Suprapubic skin (tissue), 4 donors: ENCODE measurements around the gene EMP3.

Source experiments
- EP300 ChIP-seq: sonication (generic); formaldehyde crosslinking; IDR thresholded peaks from one replicate; pipeline ENCODE4 v1.6.1; 2017; ENCODE audit warnings: antibody characterized with exemption
- POLR2A ChIP-seq, 2 donors: fragments of 450-650 bp; IDR thresholded peaks; one replicate each; pipeline ENCODE4 v1.6.1; 2017; ENCODE audit warnings: antibody characterized with exemption in 2 of 2, mild to moderate bottlenecking in 2 of 2, moderate library complexity in 2 of 2
- POLR2AphosphoS5 ChIP-seq, 3 donors: sonication (generic); formaldehyde crosslinking; IDR thresholded peaks; one replicate each; pipeline ENCODE4 v1.6.1; 2017; ENCODE audit warnings: antibody characterized with exemption in 3 of 3
- TF ChIP-seq, protein P1 (sequence below), 2 donors: fragments of 200-600 bp in 1 of 2; fragments of 450-650 bp in 1 of 2; sonication (generic) in 1 of 2; IDR thresholded peaks; one replicate each; pipeline ENCODE4 v1.5.1; 2016 to 2019; ENCODE audit warnings: antibody characterized with exemption in 2 of 2, mild to moderate bottlenecking in 1 of 2, moderate library complexity in 1 of 2

- TF ChIP-seq, protein P1, sequence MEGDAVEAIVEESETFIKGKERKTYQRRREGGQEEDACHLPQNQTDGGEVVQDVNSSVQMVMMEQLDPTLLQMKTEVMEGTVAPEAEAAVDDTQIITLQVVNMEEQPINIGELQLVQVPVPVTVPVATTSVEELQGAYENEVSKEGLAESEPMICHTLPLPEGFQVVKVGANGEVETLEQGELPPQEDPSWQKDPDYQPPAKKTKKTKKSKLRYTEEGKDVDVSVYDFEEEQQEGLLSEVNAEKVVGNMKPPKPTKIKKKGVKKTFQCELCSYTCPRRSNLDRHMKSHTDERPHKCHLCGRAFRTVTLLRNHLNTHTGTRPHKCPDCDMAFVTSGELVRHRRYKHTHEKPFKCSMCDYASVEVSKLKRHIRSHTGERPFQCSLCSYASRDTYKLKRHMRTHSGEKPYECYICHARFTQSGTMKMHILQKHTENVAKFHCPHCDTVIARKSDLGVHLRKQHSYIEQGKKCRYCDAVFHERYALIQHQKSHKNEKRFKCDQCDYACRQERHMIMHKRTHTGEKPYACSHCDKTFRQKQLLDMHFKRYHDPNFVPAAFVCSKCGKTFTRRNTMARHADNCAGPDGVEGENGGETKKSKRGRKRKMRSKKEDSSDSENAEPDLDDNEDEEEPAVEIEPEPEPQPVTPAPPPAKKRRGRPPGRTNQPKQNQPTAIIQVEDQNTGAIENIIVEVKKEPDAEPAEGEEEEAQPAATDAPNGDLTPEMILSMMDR (IDR thresholded peaks at IDR 0.05), result no peak
- TF ChIP-seq POLR2AphosphoS5 (IDR thresholded peaks at IDR 0.05) (no peak), POLR2A (IDR thresholded peaks at IDR 0.05) (no peak), EP300 (no peak)
These were observed 40.5 kb upstream of the EMP3 start for GRCh38 chr19:48284896-48285295.
